ENCODE data around the gene PCED1B. TPM values are rescaled to one million over a fixed set of nuclear protein-coding genes. Genes with fewer than 3 reads are reported as not detected.

PCED1B gene
- total RNA-seq, 2 donors from 2014 or later = 6.6 to 12.3 TPM

DNA sequence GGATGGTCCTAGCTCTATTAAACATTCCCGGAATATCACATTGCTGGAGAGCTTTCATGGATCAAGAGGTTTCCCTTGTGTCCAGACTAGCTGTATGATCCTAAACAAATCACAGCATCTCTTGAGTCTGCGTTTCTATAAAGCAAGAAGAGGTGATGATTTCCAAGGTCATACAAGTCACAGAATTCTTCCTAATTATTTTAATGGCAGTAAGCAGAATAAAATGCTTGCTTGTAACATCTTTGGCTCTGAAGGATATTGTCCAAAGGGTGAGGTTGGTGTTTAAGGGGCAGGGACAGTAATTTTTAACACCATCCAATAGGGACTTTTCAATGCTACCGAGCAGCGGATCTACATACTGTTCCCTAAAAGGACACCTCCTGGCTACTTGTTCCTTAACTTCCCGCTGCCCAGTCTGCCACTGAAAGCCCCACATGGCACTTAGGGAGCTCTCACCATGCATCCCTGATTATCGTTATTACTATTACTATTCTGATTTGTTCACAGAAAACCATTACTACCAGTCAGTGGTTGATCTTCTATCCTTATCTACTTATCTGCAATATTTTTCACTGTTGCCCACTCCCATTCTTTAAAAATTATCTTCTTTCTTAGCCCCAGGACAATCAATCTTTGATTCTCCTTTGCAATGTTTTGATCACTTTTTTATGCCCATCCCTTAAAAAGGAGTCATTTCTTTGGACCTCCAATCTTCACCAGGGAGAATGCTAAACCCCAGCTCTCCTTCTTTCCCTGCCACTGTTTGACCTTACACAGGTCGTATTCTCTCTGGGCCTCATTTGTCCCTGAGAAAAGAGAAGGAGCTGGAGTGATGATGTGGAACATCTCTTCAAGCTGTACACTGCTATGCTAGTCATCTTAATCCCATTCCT, 4.0 kb upstream of the PCED1B start:
- Histone ChIP-seq H3K27me3 (replicated peaks; ENCODE audit: insufficient read depth) (no peaks in the 10 kb centered on the region), H3K4me1 (ENCODE audit: control insufficient read depth in 1 of 2, low read depth in 2 of 2) (peaks cover 3 to 24% of the 10 kb centered on the region in 2 donors), H3K9me3 (no peaks in the 10 kb centered on the region), H3K36me3 (no peaks in the 10 kb centered on the region), H3K27ac (no peak overlapping the region), H3K4me3 (no peak overlapping the region)
- TF ChIP-seq, protein P1, sequence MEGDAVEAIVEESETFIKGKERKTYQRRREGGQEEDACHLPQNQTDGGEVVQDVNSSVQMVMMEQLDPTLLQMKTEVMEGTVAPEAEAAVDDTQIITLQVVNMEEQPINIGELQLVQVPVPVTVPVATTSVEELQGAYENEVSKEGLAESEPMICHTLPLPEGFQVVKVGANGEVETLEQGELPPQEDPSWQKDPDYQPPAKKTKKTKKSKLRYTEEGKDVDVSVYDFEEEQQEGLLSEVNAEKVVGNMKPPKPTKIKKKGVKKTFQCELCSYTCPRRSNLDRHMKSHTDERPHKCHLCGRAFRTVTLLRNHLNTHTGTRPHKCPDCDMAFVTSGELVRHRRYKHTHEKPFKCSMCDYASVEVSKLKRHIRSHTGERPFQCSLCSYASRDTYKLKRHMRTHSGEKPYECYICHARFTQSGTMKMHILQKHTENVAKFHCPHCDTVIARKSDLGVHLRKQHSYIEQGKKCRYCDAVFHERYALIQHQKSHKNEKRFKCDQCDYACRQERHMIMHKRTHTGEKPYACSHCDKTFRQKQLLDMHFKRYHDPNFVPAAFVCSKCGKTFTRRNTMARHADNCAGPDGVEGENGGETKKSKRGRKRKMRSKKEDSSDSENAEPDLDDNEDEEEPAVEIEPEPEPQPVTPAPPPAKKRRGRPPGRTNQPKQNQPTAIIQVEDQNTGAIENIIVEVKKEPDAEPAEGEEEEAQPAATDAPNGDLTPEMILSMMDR (IDR thresholded peaks at IDR 0.05) = no peak
- DNase-seq (ENCODE audit: low spot score) (no peak), ATAC-seq (ENCODE audit: insufficient number of reproducible peaks, low FRiP score, low read depth) (no peak)

DNA sequence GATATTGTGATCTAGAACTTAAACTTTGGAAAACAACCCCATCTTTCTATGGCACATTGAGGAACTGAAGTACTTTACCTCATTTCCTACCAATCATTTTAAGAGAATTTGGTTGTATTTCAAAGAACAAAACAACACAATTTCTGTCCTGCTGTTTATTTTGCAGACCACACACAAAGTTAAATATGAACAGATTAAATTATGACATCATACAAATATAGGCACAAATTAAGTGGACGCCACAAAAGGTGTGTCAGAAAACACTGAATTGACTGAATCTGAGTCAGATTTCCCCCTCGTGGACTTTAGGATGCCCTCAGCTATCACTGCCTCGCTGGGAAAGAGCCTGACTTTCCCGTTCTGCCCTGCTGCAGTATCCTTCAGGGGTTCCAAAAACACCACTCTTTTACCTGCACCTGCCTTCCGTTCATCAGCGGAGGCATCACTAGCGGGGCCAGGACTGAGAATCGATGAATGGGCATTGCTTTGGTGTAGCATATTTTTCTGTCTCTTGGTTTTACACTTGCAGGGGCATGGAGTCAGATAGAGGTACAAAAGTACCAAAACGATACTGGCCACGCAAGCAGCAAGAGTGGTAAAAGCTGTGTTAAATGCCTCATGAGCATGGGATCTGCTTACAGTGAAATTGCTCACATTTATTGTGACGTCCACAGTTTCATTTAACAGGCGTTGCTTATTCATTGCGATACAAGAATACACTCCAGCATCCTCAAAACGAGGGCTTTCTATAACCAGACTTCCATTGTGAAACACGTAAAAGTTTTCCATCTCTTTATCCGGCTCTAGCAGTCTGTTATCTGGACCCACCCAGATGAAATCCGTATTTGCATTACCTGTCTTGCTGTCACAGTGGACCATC, 2.0 kb upstream of the PCED1B start:
- no peaks in the 10 kb centered on the region for H3K36me3 ChIP-seq
- ATAC-seq (ENCODE audit: insufficient number of reproducible peaks, low FRiP score, low read depth) = no peak
- H3K4me3 ChIP-seq = peak overlapping the region; percentile 95
- no peak for DNase-seq (ENCODE audit: low spot score)
- TF ChIP-seq, protein P1 (IDR thresholded peaks at IDR 0.05) = no peak
- peaks cover 9 to 38% of the 10 kb centered on the region in 2 donors for H3K4me1 ChIP-seq (ENCODE audit: control insufficient read depth in 1 of 2, low read depth in 2 of 2)
- H3K9me3 ChIP-seq = no peaks in the 10 kb centered on the region
- peak overlapping the region in 1 of 2 donors; percentile 49 for H3K27ac ChIP-seq
- no peaks in the 10 kb centered on the region for H3K27me3 ChIP-seq (replicated peaks; ENCODE audit: insufficient read depth)

DNA sequence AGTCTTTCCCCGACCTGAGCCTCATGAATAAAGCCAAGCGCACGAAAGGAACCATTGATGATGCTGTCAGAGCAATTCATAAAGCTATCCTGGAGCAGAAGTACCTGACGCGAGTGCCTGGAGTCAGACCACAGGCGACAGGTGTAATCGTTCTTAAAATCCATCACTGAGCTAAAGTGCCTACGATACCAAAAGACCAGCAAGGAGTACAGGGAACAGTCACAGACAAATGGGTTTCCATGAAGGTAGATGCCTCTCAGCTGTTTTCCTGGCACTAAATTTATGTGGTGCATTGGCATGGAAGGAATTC, 1.4 kb upstream of the PCED1B start:
- Histone ChIP-seq H3K27me3 (replicated peaks; ENCODE audit: insufficient read depth) (no peaks in the 10 kb centered on the region), H3K36me3 (no peaks in the 10 kb centered on the region), H3K9me3 (no peaks in the 10 kb centered on the region), H3K27ac (peak overlapping the region; percentile 49 to 98), H3K4me3 (peak overlapping the region; percentile 95), H3K4me1 (ENCODE audit: control insufficient read depth in 1 of 2, low read depth in 2 of 2) (peaks cover 14 to 44% of the 10 kb centered on the region in 2 donors)
- TF ChIP-seq, protein P1 (IDR thresholded peaks at IDR 0.05) = no peak
- ATAC-seq (ENCODE audit: insufficient number of reproducible peaks, low FRiP score, low read depth) (no peak), DNase-seq (ENCODE audit: low spot score) (no peak)

DNA sequence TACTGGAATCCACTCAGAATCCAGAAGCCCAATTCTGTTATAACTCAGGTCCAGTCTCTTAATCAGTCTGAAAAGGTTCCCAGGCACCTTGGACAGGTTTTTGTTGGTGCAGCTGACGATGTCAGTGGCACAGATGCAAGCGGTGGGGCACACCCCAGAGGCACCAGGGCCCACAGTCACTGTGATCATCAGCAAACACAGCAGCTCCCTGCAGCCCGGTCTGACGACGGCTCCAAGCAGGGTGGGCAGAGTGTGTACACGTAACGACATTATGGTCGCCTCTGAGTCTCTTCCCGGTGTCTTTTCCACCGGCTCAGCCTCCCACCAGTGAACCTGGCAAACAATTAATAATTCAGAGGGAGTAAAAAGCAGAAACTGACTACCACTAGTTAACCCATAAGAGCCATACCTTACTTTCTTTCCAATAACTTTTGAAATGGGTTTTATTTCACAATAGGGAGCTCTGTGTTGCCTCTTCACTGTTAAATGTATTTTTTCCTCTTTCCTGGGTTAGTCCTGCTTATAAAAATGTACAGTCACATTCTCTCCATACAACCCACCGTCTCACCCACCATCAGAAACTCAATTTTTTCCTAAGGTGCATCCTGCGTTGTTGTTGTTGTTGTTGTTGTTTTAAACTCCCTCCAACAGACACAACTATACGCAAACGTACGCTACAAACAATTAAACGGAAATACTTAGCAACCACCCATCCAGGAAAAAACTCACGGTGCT, 521 bp upstream of the PCED1B start:
- H3K27ac ChIP-seq = peak overlapping the region; percentile 96 to 98
- no peak for ATAC-seq (ENCODE audit: insufficient number of reproducible peaks, low FRiP score, low read depth)
- H3K4me1 ChIP-seq (ENCODE audit: control insufficient read depth in 1 of 2, low read depth in 2 of 2) = peaks cover 17 to 52% of the 10 kb centered on the region in 2 donors
- TF ChIP-seq, protein P1 (IDR thresholded peaks at IDR 0.05) = no peak
- H3K9me3 ChIP-seq = no peaks in the 10 kb centered on the region
- H3K36me3 ChIP-seq = no peaks in the 10 kb centered on the region
- peak overlapping the region; percentile 95 for H3K4me3 ChIP-seq
- no peaks in the 10 kb centered on the region for H3K27me3 ChIP-seq (replicated peaks; ENCODE audit: insufficient read depth)
- no peak for DNase-seq (ENCODE audit: low spot score)
